Medulla oblongata (tissue), 1 donor: ENCODE results near the gene AGTPBP1.
A peak's percentile ranks its signal among the peaks of the same experiment; 100 is the strongest.
"Not testable (repeated sequence)": the region's sequence is repeated elsewhere in the genome, so short reads cannot be mapped to it uniquely, and the experiment has no call there.

Experiments used
- DNase-seq: peaks from one replicate; pipeline ENCODE4 v3.0.0-alpha.2; 2015; ENCODE audit errors: extremely low spot score

AGTPBP1 gene

GRCh38 chr9:85617141-85617670, 124.5 kb downstream of the AGTPBP1 start:
- no peak for DNase-seq

- DNase-seq = no peak
These were observed 126.0 kb downstream of the AGTPBP1 start for GRCh38 chr9:85615792-85616191.

DNA sequence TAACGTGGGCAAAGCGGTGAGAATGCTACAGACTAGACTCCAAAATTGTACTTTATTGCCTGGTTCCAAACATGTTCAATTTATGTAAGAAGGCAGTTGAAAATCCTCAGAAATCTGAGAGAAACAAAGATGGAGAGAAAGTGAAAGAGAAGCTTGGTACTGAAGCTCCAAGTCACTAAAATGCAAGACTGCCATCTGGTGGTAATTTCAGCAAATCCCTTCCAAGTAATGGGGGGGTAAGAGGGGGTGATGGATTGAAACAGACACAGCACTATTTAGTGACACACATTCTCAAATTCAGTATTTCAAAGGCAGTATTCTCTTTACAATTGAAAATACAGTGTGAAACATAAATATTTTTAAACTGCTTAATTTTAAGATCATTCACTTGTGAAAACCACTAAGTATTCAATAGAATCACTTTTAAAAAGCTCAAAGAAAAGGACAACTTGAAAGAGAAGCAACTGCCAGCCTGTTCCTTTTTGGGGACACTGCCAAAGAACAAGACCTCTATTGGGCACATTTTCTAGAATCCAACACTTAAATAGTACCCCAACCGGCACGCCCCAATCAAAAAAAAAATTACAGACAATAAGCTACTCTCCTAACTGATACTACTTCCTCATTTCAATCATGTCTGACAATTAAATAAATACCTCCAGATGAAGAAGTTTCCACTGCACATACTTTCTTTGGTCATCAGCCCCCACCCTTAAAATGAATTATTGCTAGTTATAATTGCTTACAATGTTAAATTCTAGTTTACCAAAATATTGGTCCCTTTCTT, 131.5 kb downstream of the AGTPBP1 start:
- peak; percentile 97 for DNase-seq

DNA sequence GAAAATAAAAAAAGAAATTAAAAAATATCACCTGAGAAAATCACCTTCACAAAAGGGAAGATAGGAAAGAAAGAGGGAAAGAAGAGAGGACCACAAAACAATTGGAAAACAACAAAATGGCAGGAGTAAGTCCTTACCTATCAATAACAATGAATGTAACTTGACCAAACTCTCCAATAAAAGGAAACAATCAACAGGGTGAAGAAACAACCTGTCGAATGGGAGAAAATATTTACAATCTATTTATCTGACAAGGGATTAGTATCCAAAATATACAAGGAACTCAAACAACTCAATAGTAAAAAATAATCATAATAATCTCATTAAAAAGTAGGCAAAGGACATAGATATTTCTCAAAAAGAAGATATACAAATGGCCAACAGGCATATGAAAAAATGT, 135.8 kb downstream of the AGTPBP1 start:
- DNase-seq = no peak

DNA sequence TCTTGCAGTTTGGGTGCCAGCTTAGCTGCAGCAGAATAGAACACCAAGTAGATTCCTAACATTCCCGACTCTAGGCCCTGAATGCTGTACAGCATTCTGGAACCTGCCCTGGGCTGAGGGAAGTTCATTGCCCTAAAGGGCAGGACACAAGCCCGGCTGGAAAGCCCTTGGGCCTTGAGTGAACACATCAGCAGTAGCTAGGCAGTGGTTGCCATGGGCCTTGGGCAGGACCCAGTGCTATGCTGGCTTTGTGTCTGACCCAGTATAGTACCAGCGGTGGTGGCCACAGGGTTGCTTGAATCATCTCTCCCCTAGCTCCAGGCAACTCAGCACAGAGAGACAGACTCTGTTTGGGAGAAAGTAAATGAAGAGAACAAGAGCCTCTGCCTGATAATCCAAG, 137.8 kb downstream of the AGTPBP1 start:
- no peak for DNase-seq

- DNase-seq = no peak
These were observed 139.0 kb downstream of the AGTPBP1 start for GRCh38 chr9:85602742-85603141.

DNA sequence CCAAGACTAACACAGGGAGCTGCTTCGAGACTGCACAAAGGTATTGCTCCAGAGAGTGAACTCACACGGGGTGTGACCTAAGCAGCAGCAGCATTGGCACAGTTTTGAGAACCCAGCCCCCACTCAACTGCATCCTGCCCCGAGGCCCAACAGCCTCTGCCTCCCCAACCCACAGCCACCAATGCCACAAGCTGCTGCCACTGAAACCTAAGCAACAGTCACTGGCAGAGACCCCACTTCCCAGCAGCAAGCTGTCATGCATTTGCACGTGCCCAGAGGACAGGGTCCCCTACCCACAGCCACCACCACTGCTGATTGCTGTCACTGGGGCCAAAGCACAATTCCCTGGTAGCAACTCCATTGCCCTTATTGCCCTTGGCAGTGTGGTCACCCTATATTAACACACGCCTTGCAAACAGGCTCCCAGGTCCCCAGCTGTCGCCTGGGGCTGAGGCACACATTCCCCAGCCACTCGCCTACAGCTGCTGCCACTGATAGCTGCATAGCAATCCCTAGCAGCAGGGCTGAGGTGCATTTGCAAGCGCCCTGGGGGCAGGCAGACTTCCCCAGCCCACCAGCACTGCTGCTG, 141.0 kb downstream of the AGTPBP1 start:
- no peak for DNase-seq

DNA sequence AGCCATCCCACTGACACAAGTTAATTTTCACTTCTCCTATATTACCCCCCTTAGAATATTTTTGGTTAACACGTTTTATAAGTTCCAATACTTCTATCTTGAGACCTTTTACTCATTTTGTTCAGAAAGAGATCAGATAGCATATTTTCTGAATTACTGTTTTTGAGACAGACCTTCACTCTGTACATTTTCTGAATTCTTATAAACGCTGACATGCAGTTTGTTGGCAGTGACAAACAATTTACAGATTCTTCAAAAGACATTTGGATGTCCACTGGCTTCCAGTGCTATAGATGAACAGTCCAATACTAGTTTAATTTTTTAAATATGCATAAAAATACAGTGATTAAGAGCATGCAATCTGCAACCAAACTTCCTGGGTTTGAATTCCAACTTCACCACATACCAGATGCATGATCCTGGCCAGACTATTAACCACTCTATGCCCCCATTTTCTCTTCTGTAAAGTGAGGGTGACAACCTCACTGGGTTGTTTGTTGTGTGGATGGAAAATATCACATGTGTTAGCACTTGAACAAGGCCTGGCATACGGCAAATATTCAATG, 142.1 kb downstream of the AGTPBP1 start:
- DNase-seq = no peak

DNA sequence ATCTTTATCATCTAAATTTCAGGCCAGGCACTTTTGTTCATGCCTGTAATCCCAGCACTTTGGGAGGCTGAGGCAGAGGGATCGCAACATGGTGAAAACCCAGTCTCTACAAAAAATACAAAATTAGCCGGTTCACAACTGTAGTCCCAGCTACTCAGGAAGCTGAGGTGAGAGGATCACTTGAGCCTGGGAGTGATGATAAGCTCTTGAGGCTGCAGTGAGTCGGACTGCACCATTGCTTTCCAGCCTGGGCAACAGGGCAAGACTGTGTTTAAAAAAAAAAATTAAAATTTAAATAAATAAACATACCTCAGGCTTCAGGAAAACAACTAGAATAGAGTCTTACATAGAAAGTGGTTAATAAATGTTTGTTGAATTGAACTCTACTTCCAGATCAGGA, 147.4 kb downstream of the AGTPBP1 start:
- no peak for DNase-seq

GRCh38 chr9:85586684-85587083, 155.1 kb downstream of the AGTPBP1 start:
- DNase-seq = no peak

DNA sequence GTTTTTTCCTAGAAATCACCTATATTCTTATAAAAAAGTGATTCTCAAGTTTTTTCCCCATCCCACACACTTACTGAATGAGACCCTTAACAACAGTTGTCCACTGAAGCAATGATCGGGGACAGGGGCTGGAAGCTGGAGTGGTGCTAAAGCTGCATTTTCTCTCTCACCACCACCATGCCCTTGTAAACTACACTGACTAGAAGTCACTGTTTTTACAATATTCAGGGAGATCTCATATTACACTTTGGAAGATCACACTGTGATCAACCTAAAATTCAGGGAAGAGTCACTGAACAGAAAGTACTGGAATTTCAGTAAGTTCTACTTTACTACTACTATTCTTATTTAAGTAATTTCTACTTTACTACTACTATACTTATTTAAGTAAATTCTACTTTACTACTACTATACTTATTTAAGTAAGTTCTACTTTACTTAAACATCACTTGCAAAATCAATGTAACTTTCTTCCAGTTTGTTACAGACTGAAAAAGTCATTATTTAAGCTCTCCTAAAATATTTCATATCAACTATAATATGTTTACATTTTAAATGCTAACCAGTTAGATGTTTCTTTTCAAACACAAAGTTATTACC, 164.3 kb downstream of the AGTPBP1 start:
- no peak for DNase-seq

DNA sequence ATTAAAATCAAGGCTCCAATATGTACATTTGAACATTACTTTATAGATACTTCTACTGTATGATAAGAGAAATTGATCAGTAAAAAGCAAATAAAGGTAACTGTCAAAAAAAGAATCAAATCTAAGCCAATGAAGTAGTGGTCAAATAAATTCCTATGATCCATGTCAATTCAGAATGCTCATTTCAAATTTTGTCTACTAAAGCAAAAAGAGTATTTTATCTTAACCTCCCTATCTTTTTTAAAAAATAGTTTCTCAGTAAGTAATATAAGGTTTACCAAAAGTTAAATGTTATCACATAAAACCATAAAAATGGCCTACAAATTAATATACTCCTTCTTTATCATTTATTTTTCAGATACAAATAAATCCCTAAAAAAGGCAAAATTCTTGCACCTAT, 165.9 kb downstream of the AGTPBP1 start:
- DNase-seq = no peak

DNA sequence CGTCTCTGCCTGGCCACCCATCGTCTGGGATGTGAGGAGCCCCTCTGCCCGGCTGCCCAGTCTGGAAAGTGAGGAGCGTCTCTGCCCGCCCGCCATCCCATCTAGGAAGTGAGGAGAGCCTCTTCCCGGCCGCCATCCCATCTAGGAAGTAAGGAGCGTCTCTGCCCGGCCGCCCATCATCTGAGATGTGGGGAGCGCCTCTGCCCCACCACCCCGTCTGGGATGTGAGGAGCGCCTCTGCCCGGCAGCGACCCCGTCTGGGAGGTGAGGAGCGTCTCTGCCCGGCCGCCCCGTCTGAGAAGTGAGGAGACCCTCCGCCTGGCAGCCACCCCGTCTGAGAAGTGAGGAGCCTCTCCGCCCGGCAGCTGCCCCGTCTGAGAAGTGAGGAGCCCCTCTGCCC, 168.2 kb downstream of the AGTPBP1 start:
- not testable (repeated sequence) for DNase-seq

DNA sequence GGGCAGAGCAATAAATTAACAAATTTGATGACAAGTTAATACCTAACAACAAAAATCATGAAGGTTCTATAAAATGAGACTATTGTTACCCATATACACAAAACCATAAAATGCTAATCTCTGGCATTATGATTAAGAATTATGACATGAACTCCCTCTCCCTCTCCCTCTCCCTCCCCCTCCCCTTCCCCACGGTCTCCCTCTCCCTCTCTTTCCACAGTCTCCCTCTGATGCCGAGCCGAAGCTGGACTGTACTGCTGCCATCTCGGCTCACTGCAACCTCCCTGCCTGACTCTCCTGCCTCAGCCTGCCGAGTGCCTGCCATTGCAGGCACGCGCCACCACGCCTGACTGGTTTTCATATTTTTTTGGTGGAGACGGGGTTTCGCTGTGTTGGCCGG, 168.8 kb downstream of the AGTPBP1 start:
- DNase-seq = not testable (repeated sequence)

GRCh38 chr9:85569988-85570387, 171.8 kb downstream of the AGTPBP1 start:
- DNase-seq = no peak

- DNase-seq = no peak
These were observed 182.2 kb downstream of the AGTPBP1 start for GRCh38 chr9:85559526-85559925.

DNA sequence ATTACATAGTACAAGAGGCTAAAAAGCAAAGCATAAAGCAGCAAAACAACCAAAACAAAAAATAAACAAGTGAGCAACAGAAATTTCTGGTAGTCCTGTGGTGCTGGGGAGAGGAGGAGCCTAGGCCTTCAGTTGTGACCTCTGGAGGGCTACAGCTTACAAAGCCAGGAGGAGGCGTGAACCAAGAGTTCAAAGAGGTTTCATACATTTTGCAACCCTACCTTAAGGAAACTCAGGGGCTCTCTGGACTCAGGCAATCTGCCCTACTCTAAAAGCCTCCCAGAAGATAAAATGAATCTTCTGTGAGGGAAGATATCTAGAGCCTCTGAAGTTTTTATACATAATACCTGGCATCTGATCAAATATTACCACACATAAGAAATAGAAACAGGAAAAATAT, 187.4 kb downstream of the AGTPBP1 start:
- DNase-seq = no peak

GRCh38 chr9:85553475-85553874, 188.3 kb downstream of the AGTPBP1 start:
- DNase-seq = no peak

GRCh38 chr9:85547599-85547998, 194.2 kb downstream of the AGTPBP1 start:
- no peak for DNase-seq

DNA sequence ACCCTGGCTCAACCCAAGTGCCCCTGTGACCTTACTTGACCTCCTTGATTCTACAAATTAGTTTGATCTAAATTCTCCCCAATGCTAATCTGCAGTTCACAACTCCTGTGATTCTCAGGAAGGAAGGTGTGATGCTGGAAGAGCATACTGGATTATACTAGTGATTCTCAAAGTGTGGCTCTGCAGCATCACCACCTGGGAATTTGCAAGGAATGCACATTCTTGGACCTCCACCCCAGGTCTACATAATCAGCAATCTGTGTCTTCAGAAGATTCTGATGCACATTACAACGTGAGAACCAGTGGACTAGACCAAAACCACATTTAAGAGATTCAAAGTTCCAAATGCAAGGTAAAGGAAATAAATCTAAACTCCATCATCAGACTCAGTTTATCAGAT, 198.6 kb downstream of the AGTPBP1 start:
- no peak for DNase-seq

- no peak for DNase-seq
These were observed 199.9 kb downstream of the AGTPBP1 start for GRCh38 chr9:85541876-85542275.

- DNase-seq = no peak
These were observed 205.2 kb downstream of the AGTPBP1 start for GRCh38 chr9:85536514-85536913.

DNA sequence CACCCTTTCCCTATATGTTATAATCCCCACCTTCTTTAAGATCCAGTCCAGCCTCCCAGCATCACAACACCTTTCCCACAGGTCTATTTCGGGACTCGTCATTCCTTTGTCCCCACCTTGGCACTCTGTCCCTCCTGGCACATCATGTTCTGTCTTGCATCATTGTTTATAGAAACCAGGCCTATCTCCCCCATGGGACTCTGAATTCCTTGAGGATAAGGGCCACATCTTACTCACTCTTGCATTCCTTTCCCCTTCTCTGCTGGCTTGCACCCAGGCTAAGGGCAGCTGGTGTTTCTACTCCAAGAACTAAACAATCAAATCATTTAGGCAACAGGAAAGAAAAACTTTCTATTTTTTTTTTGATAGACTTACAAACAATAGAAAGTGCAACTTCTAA, 205.7 kb downstream of the AGTPBP1 start:
- DNase-seq = no peak
